PC-9 (cell line): ENCODE data around the gene SERPINE2. TPM values are rescaled to one million over a fixed set of nuclear protein-coding genes. Genes with fewer than 3 reads are reported as not detected.

Source experiments
- BruUV-seq: library from RNA; stranded (reverse); fragments of 400-500 nt; replicated peaks from 2 replicates; lab custom pipeline; 2021; lab: Mats Ljungman, UMichigan
- CTCF ChIA-PET: fragments of 300-600 bp; sonication (Branson Sonifier 250); formaldehyde crosslinking; loops from one replicate; lab custom pipeline; 2022; ENCODE audit warnings: antibody characterized with exemption; lab: Charles Lee
- POLR2A ChIA-PET: fragments of 300-600 bp; sonication (Branson Sonifier 250); formaldehyde crosslinking; loops from one replicate; lab custom pipeline; 2022; ENCODE audit warnings: antibody characterized with exemption; ENCODE audit not compliant: unreplicated experiment; lab: Charles Lee
- DNase-seq, 2 experiments: peaks; one replicate each; pipeline versions ENCODE4 v3.0.0 to v3.0.0-alpha.2; 2015 to 2022; ENCODE audit warnings: mixed read lengths in 1 of 2
- H2AFZ ChIP-seq: fragments of 200-600 bp; sonication (generic); 2 replicates; pipeline ENCODE4 v1.8.1; 2017; ENCODE audit warnings: antibody characterized with exemption
- H3F3A ChIP-seq: fragments of 200-600 bp; sonication (generic); 2 replicates; pipeline ENCODE4 v1.8.1; 2017; ENCODE audit warnings: antibody characterized with exemption, mild to moderate bottlenecking, low read depth; ENCODE audit not compliant: insufficient read depth
- H3K27ac ChIP-seq: fragments of 200-600 bp; sonication (generic); 2 replicates; pipeline ENCODE4 v1.6.1; 2016; ENCODE audit warnings: mixed run types
- H3K27me3 ChIP-seq: fragments of 200-600 bp; sonication (generic); 2 replicates; pipeline ENCODE4 v1.6.1; 2016; ENCODE audit warnings: low read depth, mixed run types; ENCODE audit not compliant: insufficient read depth
- H3K36me3 ChIP-seq: fragments of 200-600 bp; sonication (generic); 2 replicates; pipeline ENCODE4 v1.6.1; 2016; ENCODE audit warnings: low read depth, mixed run types
- H3K4me1 ChIP-seq: fragments of 200-600 bp; sonication (generic); replicated peaks from 2 replicates; pipeline ENCODE4 v1.6.1; 2016; ENCODE audit warnings: mixed run types; ENCODE audit not compliant: insufficient read depth
- H3K4me2 ChIP-seq: fragments of 200-600 bp; sonication (generic); 2 replicates; pipeline ENCODE4 v1.6.1; 2017; ENCODE audit warnings: mixed run types
- H3K4me3 ChIP-seq: fragments of 200-600 bp; sonication (generic); 2 replicates; pipeline ENCODE4 v1.6.1; 2016; ENCODE audit warnings: mixed run types
- H3K79me2 ChIP-seq: fragments of 200-600 bp; sonication (generic); 2 replicates; pipeline ENCODE4 v1.6.1; 2017; ENCODE audit warnings: low read depth, mixed run types
- H3K9me2 ChIP-seq: fragments of 200-600 bp; sonication (generic); 2 replicates; pipeline ENCODE4 v1.8.1; 2017; ENCODE audit warnings: mild to moderate bottlenecking; ENCODE audit not compliant: insufficient read depth
- H3K9me3 ChIP-seq: fragments of 200-600 bp; sonication (generic); 2 replicates; pipeline ENCODE4 v1.8.1; 2016; ENCODE audit warnings: low read depth; ENCODE audit not compliant: insufficient read depth
- H4K20me1 ChIP-seq: fragments of 200-600 bp; sonication (generic); 2 replicates; pipeline ENCODE4 v1.8.1; 2017; ENCODE audit not compliant: insufficient read depth
- CTCF ChIP-seq: fragments of 200-600 bp; sonication (generic); conservative IDR thresholded peaks from 2 replicates; pipeline ENCODE4 v1.6.1; 2017; ENCODE audit warnings: mixed run types, antibody characterized with exemption, mild to moderate bottlenecking, moderate library complexity
- EZH2 ChIP-seq: fragments of 200-600 bp; sonication (generic); IDR thresholded peaks from 2 replicates; pipeline ENCODE4 v1.8.0; 2017; ENCODE audit warnings: antibody characterized with exemption, low read depth
- intact Hi-C: fragments of 100-400 bp; cut with micrococcal nuclease; formaldehyde crosslinking; loops from one replicate; pipeline ENCODE4 v1.10.0; 2022; ENCODE audit not compliant: unreplicated experiment
- total RNA-seq: library from RNA; stranded (reverse); gene quantifications from 2 replicates; pipeline ENCODE4 v1.2.3, GENCODE V29; 2021

The SERPINE2 gene
- total RNA-seq, 1 experiment from 2014 or later: 110 TPM

GRCh38 chr2:224022486-224022885 is 16.6 kb downstream of the SERPINE2 start:
- intact Hi-C loops: no loop called here
- TF ChIP-seq CTCF (no peak), EZH2 (no peak)
- Histone ChIP-seq H3K27me3 (no peaks in the 10 kb centered on the region), H3K9me2 (no peaks in the 10 kb centered on the region), H3K9me3 (no peaks in the 10 kb centered on the region), H3K27ac (no peak overlapping the region), H4K20me1 (no peaks in the 10 kb centered on the region), H3K79me2 (0 out of 2 replicates have a peak, but pooled peaks cover 16% of the 10 kb centered on the region), H3F3A (peaks cover 8% of the 10 kb centered on the region; the same call in 1 of the 2 replicates), H3K4me2 (no peak overlapping the region), H2AFZ (no peak overlapping the region), H3K4me3 (no peak overlapping the region), H3K36me3 (no peaks in the 10 kb centered on the region), H3K4me1 (peaks cover 15% of the 10 kb centered on the region)
- no peak for DNase-seq
- POLR2A ChIA-PET: no interaction called here
- CTCF ChIA-PET: no interaction called here
- no TSS peak for BruUV-seq

- Histone ChIP-seq H3K9me3 (no peaks in the 10 kb centered on the region), H3K27me3 (no peaks in the 10 kb centered on the region), H3K4me3 (no peak overlapping the region), H3F3A (peaks cover 8% of the 10 kb centered on the region; the same call in 1 of the 2 replicates), H3K27ac (no peak overlapping the region), H3K4me2 (no peak overlapping the region), H3K9me2 (no peaks in the 10 kb centered on the region), H3K4me1 (peaks cover 15% of the 10 kb centered on the region), H3K79me2 (0 out of 2 replicates have a peak, but pooled peaks cover 9% of the 10 kb centered on the region), H4K20me1 (no peaks in the 10 kb centered on the region), H2AFZ (no peak overlapping the region), H3K36me3 (no peaks in the 10 kb centered on the region)
- ChIA-PET CTCF (no interaction called here), POLR2A (no interaction called here)
- no TSS peak for BruUV-seq
- no peak for DNase-seq
- intact Hi-C loops: no loop called here
- TF ChIP-seq EZH2 (no peak), CTCF (no peak)
Measured at GRCh38 chr2:224020523-224020922, 18.6 kb downstream of the SERPINE2 start.

GRCh38 chr2:224017957-224018356 is 21.1 kb downstream of the SERPINE2 start:
- H3K9me2 ChIP-seq: no peaks in the 10 kb centered on the region
- TF ChIP-seq EZH2 (no peak), CTCF (no peak)
- H3K79me2 ChIP-seq: 0 out of 2 replicates have a peak, but pooled peaks cover 11% of the 10 kb centered on the region
- H2AFZ ChIP-seq: no peak overlapping the region
- ChIA-PET CTCF (no interaction called here), POLR2A (no interaction called here)
- no peak overlapping the region for H3K27ac ChIP-seq
- intact Hi-C loops: no loop called here
- H3K4me1 ChIP-seq: peaks cover 6% of the 10 kb centered on the region; the same call in 1 of the 2 replicates
- H3K4me3 ChIP-seq: no peak overlapping the region
- no peaks in the 10 kb centered on the region for H3K9me3 ChIP-seq
- BruUV-seq: no TSS peak
- H3K27me3 ChIP-seq: no peaks in the 10 kb centered on the region
- H3K36me3 ChIP-seq: no peaks in the 10 kb centered on the region
- H4K20me1 ChIP-seq: no peaks in the 10 kb centered on the region
- H3F3A ChIP-seq: peaks cover 2% of the 10 kb centered on the region; the same call in 1 of the 2 replicates
- H3K4me2 ChIP-seq: no peak overlapping the region
- no peak for DNase-seq
